Endodermal cell (in vitro differentiated cells): ENCODE results near the gene TRAPPC2. TPM values are rescaled to one million over a fixed set of nuclear protein-coding genes. Genes with fewer than 3 reads are reported as not detected.

Source experiments
- DNase-seq: peaks from one replicate; pipeline ENCODE4 v3.0.0-alpha.2; 2017
- H3K27ac ChIP-seq: 2 replicates; pipeline ENCODE4 v1.5.1; 2013; ENCODE audit warnings: mild to moderate bottlenecking, low read depth, low read length, moderate library complexity
- H3K27me3 ChIP-seq: 2 replicates; pipeline ENCODE4 v1.6.1; 2013; ENCODE audit warnings: mild to moderate bottlenecking, low read length, moderate library complexity; ENCODE audit not compliant: insufficient read depth, control insufficient read depth, poor library complexity, severe bottlenecking
- H3K36me3 ChIP-seq: 2 replicates; pipeline ENCODE4 v1.7.0; 2013; ENCODE audit warnings: mild to moderate bottlenecking, low read length, moderate library complexity; ENCODE audit not compliant: control insufficient read depth, insufficient read depth
- H3K4me1 ChIP-seq: one replicate; pipeline ENCODE4 v1.7.0; 2013; ENCODE audit warnings: low read length; ENCODE audit not compliant: control insufficient read depth, insufficient read depth
- H3K4me3 ChIP-seq: 2 replicates; pipeline ENCODE4 v1.5.1; 2013; ENCODE audit warnings: mild to moderate bottlenecking, low read length, moderate library complexity
- H3K9ac ChIP-seq: 2 replicates; pipeline ENCODE4 v1.6.1; 2013; ENCODE audit warnings: mild to moderate bottlenecking, low read length, moderate library complexity; ENCODE audit not compliant: poor library complexity, severe bottlenecking; ENCODE audit errors: extremely low read depth
- H3K9me3 ChIP-seq: 2 replicates; pipeline ENCODE4 v1.6.1; 2013; ENCODE audit warnings: mild to moderate bottlenecking, low read length, moderate library complexity; ENCODE audit not compliant: control insufficient read depth
- H3K27ac Mint-ChIP-seq: 2 replicates; pipeline ENCODE4 v1.8.0; 2020; ENCODE audit warnings: mixed read lengths
- H3K27me3 Mint-ChIP-seq: 2 replicates; pipeline ENCODE4 v1.8.0; 2021; ENCODE audit warnings: mild to moderate bottlenecking, mixed read lengths; ENCODE audit not compliant: insufficient read depth
- H3K36me3 Mint-ChIP-seq: 2 replicates; pipeline ENCODE4 v1.8.0; 2020; ENCODE audit warnings: low read depth, mixed read lengths
- H3K4me1 Mint-ChIP-seq: 2 replicates; pipeline ENCODE4 v1.8.0; 2020; ENCODE audit warnings: mixed read lengths
- H3K4me3 Mint-ChIP-seq: 2 replicates; pipeline ENCODE4 v1.8.0; 2020; ENCODE audit warnings: mild to moderate bottlenecking, moderate library complexity, mixed read lengths
- H3K9me3 Mint-ChIP-seq: 2 replicates; pipeline ENCODE4 v1.8.0; 2020; ENCODE audit warnings: mild to moderate bottlenecking, mixed read lengths
- WGBS, 2 experiments: methylation state at CpG; one replicate each; pipeline versions ENCODE4 v1.1.5 to v1.1.7; 2013; ENCODE audit warnings: missing lambda C conversion rate in 2 of 2, mixed read lengths in 1 of 2; ENCODE audit not compliant: insufficient coverage in 1 of 2, insufficient read length in 1 of 2; 5-methylcytosine and 5-hydroxymethylcytosine counted together
- total RNA-seq, 2 donors: library from RNA; stranded (reverse); fragmentation: NEBNext Ultra II Directional in 1 of 2; extraction: Animal tissue kit (Norgen Biotek cat#: 25700) in 1 of 2; gene quantifications; 2 replicates in 1 of 2; 3 replicates in 1 of 2; pipeline ENCODE4 v1.2.1, GENCODE V29; 2021
- TF ChIP-seq, protein P1 (sequence below): fragments of 200-600 bp; sonication (generic); conservative IDR thresholded peaks from 2 replicates; pipeline ENCODE4 v1.5.0; 2021; ENCODE audit warnings: antibody characterized with exemption, mild to moderate bottlenecking

Gene TRAPPC2
- total RNA-seq, 2 donors from 2014 or later = 12.8 to 14.7 TPM

DNA sequence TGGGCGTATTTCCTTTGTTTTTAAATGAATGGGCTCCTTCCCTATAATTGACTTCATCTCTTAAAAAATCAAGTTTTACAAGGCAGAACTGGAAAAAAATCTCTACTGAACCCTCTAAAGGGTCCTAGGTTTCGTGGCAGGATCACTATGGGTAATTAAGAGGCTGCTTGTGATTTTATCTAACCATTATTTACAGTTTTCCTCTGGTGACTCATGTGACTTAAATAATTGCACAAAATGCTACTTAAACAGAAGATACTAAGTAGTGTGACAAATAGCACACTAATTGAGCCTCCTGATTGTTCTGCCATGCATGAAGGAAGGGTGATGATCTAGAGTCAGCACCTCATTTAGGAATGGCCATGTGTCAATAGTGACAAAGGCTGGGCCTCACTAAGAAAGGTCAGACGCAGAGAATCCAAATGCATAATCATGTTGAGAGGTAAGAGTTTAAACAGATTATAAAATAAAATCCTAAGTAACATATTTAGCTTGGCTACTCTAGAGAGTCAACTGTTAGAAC, 35.7 kb upstream of the TRAPPC2 start:
- no peak overlapping the region for H3K4me3 Mint-ChIP-seq
- H3K9ac ChIP-seq = no peak overlapping the region
- no peak overlapping the region for H3K27ac Mint-ChIP-seq
- H3K4me1 ChIP-seq = no peaks in the 10 kb centered on the region
- DNase-seq = no peak
- H3K27ac ChIP-seq = no peak overlapping the region
- WGBS, 2 experiments = 94% methylated on average over 3 of the region's 3 CpGs; no CpG with 5 or more reads in 1 of the 2 experiments
- H3K4me3 ChIP-seq = no peak overlapping the region
- no peaks in the 10 kb centered on the region for H3K4me1 Mint-ChIP-seq
- H3K27me3 ChIP-seq = no peaks in the 10 kb centered on the region
- peaks cover 68% of the 10 kb centered on the region for H3K36me3 ChIP-seq
- peaks cover 50% of the 10 kb centered on the region for H3K9me3 Mint-ChIP-seq
- TF ChIP-seq, protein P1, sequence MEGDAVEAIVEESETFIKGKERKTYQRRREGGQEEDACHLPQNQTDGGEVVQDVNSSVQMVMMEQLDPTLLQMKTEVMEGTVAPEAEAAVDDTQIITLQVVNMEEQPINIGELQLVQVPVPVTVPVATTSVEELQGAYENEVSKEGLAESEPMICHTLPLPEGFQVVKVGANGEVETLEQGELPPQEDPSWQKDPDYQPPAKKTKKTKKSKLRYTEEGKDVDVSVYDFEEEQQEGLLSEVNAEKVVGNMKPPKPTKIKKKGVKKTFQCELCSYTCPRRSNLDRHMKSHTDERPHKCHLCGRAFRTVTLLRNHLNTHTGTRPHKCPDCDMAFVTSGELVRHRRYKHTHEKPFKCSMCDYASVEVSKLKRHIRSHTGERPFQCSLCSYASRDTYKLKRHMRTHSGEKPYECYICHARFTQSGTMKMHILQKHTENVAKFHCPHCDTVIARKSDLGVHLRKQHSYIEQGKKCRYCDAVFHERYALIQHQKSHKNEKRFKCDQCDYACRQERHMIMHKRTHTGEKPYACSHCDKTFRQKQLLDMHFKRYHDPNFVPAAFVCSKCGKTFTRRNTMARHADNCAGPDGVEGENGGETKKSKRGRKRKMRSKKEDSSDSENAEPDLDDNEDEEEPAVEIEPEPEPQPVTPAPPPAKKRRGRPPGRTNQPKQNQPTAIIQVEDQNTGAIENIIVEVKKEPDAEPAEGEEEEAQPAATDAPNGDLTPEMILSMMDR = no peak
- H3K9me3 ChIP-seq = no peaks in the 10 kb centered on the region
- no peaks in the 10 kb centered on the region for H3K27me3 Mint-ChIP-seq
- H3K36me3 Mint-ChIP-seq = peaks cover 56% of the 10 kb centered on the region

DNA sequence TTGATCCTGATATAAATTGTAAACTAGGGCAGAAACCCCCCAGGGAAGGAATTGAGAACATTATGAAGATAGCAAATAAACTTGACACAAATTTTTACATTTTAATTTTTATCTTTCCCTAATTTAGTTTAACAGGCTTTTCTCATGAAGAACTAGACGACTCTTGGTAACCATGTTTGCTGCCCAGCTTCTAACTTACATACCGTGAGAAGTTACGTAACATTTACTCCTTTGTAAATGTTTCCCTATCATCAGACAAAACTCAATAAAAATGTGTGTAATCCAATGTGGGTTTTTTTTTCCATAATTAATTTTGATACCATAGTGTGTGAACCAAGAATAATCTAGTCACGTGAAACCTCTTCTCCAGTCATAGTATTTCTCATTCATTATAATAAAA, 34.5 kb upstream of the TRAPPC2 start:
- peaks cover 60% of the 10 kb centered on the region for H3K36me3 ChIP-seq
- H3K27me3 Mint-ChIP-seq = no peaks in the 10 kb centered on the region

DNA sequence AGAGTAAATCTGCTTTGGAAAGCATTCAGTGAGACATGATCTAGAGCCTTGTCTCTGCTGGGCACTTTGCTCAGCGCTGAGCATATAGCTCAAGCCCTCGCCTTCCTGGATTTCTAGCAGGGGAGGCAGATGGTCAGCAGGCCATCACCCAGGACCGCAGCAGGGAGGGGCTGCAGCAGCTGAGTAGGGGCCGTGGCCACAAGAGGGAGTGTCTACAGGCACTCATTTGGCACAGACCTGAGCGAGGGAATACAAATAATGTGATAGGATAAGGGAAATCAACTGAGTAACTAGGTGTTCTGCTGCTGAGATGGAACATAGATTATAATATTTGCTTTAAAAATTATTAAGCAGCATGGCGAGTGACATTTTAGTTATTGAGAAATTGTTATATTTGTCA, 30.3 kb upstream of the TRAPPC2 start:
- no peak overlapping the region for H3K4me3 ChIP-seq
- peaks cover 23% of the 10 kb centered on the region for H3K4me1 Mint-ChIP-seq
- H3K9me3 ChIP-seq = no peaks in the 10 kb centered on the region
- H3K4me3 Mint-ChIP-seq = no peak overlapping the region
- TF ChIP-seq, protein P1 = peak; percentile 72
- peaks cover 41% of the 10 kb centered on the region for H3K36me3 ChIP-seq
- H3K4me1 ChIP-seq = no peaks in the 10 kb centered on the region
- H3K9me3 Mint-ChIP-seq = peaks cover 49% of the 10 kb centered on the region
- no peaks in the 10 kb centered on the region for H3K27me3 ChIP-seq
- peaks cover 58% of the 10 kb centered on the region for H3K36me3 Mint-ChIP-seq
- no peaks in the 10 kb centered on the region for H3K27me3 Mint-ChIP-seq
- DNase-seq = peak; percentile 82
- H3K27ac Mint-ChIP-seq = no peak overlapping the region
- WGBS, 2 experiments = 54 to 58% methylated on average over 3 to 6 of the region's 6 CpGs
- no peak overlapping the region for H3K9ac ChIP-seq
- H3K27ac ChIP-seq = peak overlapping the region; percentile 66

More for the DNA sequence above, 34.5 kb upstream of the TRAPPC2 start:
- no peak for DNase-seq
- peaks cover 51% of the 10 kb centered on the region for H3K36me3 Mint-ChIP-seq
- peaks cover 42% of the 10 kb centered on the region for H3K9me3 Mint-ChIP-seq
- H3K4me1 ChIP-seq = no peaks in the 10 kb centered on the region
- no peak overlapping the region for H3K27ac ChIP-seq
- H3K9ac ChIP-seq = no peak overlapping the region
- TF ChIP-seq, protein P1 = no peak
- H3K27ac Mint-ChIP-seq = no peak overlapping the region
- H3K4me1 Mint-ChIP-seq = peaks cover 6% of the 10 kb centered on the region
- H3K4me3 Mint-ChIP-seq = no peak overlapping the region
- 77 to 100% methylated on average over 1 of the region's 4 CpGs for WGBS, 2 experiments
- no peaks in the 10 kb centered on the region for H3K27me3 ChIP-seq
- no peaks in the 10 kb centered on the region for H3K9me3 ChIP-seq
- H3K4me3 ChIP-seq = no peak overlapping the region
